HepG2 (cell line): ENCODE results near the gene CRLF1.

Source experiments
- FOXA3 ChIP-seq: IDR thresholded peaks from 2 replicates; pipeline ENCODE4 v1.6.1; 2016; ENCODE audit warnings: missing genetic modification reagents, missing compliant biosample characterization
- JUNB ChIP-seq: sonication (generic); formaldehyde crosslinking; IDR thresholded peaks from 2 replicates; pipeline ENCODE4 v1.8.0; 2022; ENCODE audit warnings: missing genetic modification reagents, mild to moderate bottlenecking, borderline replicate concordance
- NFRKB ChIP-seq: fragments of 450-650 bp; IDR thresholded peaks from 2 replicates; pipeline ENCODE4 v1.6.1; 2017
- ZNF274 ChIP-seq: sonication (generic); formaldehyde crosslinking; IDR thresholded peaks from 2 replicates; pipeline ENCODE4 v1.5.1; 2020; ENCODE audit warnings: mild to moderate bottlenecking, missing genetic modification reagents
- TF ChIP-seq, protein P1 (sequence below): sonication (generic); formaldehyde crosslinking; IDR thresholded peaks from 2 replicates; pipeline ENCODE4 v1.8.1; 2023; ENCODE audit warnings: missing genetic modification reagents, inconsistent platforms, borderline replicate concordance

DNA sequence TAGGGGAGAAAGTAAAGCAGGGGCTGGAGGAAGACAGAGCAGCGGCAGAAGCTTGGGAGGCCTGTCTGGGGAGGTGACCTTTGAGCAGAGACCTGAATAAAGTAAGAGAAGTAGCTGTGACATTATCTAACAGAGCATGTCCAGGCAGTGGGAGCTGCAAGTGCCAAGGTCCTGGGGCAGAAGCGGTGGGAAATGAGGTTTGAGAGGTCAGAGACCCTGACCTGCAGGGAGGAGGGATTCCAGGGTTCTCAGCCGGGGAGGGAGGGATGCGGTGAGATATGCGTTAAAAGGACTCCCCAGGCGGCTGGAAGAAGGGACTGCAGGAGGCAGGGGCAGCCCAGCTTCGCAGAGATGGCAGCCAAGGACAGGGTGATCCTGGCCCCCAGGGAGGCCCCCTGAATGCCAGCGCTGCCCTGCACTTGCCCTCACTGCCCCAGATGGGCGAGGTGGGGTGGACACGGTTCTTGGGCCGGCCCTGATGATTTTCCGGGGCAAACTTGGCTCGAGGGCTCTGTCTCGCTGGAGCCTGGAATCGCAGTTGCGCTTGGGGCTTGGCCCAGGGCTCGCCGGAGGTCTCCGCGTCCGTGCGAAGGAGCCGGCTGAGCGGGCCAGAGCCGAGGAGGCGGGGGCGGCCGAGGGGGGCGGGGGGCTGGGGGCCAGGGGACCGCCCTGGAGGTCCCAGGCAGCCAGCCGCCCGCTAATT, 3.2 kb downstream of the CRLF1 start:
- TF ChIP-seq, protein P1, sequence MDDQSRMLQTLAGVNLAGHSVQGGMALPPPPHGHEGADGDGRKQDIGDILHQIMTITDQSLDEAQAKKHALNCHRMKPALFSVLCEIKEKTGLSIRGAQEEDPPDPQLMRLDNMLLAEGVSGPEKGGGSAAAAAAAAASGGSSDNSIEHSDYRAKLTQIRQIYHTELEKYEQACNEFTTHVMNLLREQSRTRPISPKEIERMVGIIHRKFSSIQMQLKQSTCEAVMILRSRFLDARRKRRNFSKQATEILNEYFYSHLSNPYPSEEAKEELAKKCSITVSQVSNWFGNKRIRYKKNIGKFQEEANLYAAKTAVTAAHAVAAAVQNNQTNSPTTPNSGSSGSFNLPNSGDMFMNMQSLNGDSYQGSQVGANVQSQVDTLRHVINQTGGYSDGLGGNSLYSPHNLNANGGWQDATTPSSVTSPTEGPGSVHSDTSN (CRISPR knock-in tag), result no peak
- TF ChIP-seq ZNF274 (CRISPR knock-in tag) (no peak), FOXA3 (CRISPR knock-in tag) (no peak), JUNB (CRISPR knock-in tag) (no peak), NFRKB (no peak)
